Cardiac fibroblast (primary cell): ENCODE measurements around the gene SLC26A9.
A peak's percentile ranks its signal among the peaks of the same experiment; 100 is the strongest.

Source experiments
- DNase-seq, 2 donors: peaks; one replicate each; pipeline versions ENCODE4 v3.0.0 to v3.0.0-alpha.2; 2010; ENCODE audit warnings: low read depth in 2 of 2
- H3K4me3 ChIP-seq, 2 donors: replicated peaks in 1 of 2; 1 replicate in 1 of 2; 2 replicates in 1 of 2; pipeline ENCODE4 v1.5.1; 2011; ENCODE audit warnings: low read depth in 2 of 2, low read length in 2 of 2, mild to moderate bottlenecking in 2 of 2, moderate library complexity in 1 of 2
- TF ChIP-seq, protein P1 (sequence below): IDR thresholded peaks from one replicate; pipeline ENCODE4 v1.5.1; 2011; ENCODE audit warnings: low read depth, mild to moderate bottlenecking, low read length, inconsistent platforms

The SLC26A9 gene

DNA sequence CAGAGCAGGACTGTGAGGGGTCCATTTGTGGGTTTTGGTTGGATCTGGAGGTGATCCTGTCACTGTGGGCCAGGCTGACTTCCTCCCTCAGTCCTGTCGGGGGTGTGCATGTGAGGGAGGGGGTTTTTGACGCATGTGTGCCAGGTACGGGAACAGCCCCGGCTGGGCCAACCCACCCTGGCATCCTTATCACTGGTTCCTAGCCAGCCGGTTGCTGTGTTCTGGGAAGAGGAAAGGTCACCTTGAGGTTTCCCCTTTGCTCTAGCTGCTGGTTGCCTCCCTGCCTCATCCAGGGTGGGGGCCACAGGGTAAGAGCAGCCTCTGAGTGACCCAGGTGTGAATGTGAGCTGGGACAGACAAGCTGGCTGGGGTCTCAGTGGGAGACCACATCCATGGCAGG, 2.5 kb downstream of the SLC26A9 start:
- TF ChIP-seq, protein P1, sequence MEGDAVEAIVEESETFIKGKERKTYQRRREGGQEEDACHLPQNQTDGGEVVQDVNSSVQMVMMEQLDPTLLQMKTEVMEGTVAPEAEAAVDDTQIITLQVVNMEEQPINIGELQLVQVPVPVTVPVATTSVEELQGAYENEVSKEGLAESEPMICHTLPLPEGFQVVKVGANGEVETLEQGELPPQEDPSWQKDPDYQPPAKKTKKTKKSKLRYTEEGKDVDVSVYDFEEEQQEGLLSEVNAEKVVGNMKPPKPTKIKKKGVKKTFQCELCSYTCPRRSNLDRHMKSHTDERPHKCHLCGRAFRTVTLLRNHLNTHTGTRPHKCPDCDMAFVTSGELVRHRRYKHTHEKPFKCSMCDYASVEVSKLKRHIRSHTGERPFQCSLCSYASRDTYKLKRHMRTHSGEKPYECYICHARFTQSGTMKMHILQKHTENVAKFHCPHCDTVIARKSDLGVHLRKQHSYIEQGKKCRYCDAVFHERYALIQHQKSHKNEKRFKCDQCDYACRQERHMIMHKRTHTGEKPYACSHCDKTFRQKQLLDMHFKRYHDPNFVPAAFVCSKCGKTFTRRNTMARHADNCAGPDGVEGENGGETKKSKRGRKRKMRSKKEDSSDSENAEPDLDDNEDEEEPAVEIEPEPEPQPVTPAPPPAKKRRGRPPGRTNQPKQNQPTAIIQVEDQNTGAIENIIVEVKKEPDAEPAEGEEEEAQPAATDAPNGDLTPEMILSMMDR = no peak
- H3K4me3 ChIP-seq = no peak overlapping the region
- no peak for DNase-seq

DNA sequence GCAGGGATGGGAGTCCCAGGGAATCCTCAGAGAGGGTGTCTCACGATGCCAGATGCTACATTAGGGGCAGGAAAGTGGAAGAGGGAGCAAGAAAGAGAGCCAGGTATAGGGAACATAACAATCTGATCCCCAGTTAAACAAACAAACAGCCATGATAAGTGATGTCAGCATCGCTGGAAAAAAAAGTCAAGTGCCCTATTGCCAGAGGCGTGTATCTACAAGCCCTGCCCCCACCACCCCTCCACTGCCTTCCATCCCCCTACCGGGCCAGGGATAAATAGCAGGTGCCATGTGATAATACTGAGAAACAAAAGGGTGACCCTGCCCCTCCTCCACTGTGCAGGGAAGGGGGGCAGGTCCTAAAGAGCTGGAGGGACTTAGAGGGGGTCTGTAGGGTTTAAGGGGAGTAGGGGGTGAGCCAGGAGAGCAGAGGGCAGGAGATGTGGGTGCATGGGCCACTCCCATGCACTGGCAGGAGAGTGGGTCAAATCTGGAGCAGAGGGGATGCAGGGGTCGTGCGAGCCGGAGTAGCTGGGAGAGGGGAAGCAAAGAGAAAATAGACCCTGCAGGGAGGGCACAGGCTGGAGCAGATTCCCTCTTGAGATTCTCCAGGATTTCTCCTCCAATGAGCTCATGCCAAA, 3.4 kb downstream of the SLC26A9 start:
- DNase-seq = no peak
- TF ChIP-seq, protein P1 = peak; percentile 21
- no peak overlapping the region for H3K4me3 ChIP-seq

DNA sequence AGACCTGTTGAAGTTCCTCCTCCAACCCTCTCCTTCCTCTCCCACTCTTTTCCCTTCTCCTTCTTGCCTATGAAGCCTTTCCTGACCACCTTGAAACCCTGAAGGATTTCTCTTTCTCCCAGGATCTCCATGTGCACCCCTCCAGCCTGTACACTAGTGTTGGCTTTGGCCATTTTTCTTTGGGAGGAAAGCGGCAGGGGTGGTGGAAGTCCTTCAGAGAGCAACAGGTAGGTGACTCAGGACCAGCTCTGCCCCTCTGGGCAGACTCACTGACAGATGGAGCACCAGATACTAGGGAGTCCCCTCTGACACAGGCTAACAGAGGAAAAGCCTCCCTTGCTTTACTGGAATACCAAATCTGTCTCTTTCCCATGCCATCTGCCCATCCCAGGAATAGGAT, 4.6 kb downstream of the SLC26A9 start:
- TF ChIP-seq, protein P1 = no peak
- DNase-seq = no peak
- no peak overlapping the region for H3K4me3 ChIP-seq

- DNase-seq = peak; percentile 64 to 74
- TF ChIP-seq, protein P1 = no peak
- H3K4me3 ChIP-seq = no peak overlapping the region
These were observed 6.2 kb downstream of the SLC26A9 start for GRCh38 chr1:205936846-205937586.

DNA sequence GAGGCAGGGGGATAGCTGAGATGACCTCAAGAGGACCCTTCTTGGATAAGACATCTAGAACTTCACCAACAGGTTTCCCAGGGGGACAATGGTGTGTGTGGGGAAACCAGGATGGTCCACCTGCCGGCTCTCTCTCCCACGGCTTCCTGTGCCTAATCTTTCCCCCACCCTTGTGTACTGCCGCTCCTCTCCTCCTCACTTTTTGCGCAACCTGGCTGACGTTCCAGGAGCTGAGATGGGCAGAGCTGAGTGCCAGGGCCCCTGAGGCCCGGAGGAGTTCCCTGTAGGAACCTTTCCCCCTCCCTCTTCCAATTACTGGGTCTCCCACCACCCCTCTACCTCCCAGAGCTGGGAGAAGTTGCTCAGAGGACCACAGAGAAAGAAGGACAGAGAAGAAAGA, 6.9 kb downstream of the SLC26A9 start:
- peak in 1 of 2 donors; percentile 28 for DNase-seq
- TF ChIP-seq, protein P1 = no peak
- H3K4me3 ChIP-seq = no peak overlapping the region

DNA sequence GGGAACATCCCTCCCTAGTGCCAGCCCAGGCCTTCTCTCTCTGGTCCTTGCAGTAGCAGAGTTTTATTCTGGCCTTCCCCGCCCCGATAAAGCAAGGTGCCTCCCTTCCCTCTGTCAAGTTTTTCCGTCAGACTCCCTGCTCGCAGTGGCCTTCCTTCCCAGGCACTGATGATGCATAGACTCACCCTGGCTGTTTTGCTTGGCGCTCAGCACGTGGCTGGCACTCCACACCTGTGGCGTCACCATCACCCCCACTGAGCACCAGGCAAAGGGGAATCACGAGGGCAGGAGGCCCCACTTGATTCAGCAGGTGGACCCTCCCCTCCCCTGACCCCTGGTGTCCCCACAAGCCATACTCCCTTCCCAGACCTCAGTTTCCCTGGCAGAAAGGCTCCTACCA, 7.4 kb downstream of the SLC26A9 start:
- DNase-seq = no peak
- TF ChIP-seq, protein P1 = no peak
- no peak overlapping the region for H3K4me3 ChIP-seq
